Large intestine (tissue), 3 donors: ENCODE data around the gene KCNJ6. TPM values are rescaled to one million over a fixed set of nuclear protein-coding genes. Genes with fewer than 3 reads are reported as not detected.
"Not testable (repeated sequence)": the region's sequence is repeated elsewhere in the genome, so short reads cannot be mapped to it uniquely, and the experiment has no call there.

Source experiments
- DNase-seq, 2 donors: peaks; one replicate each; pipeline versions ENCODE4 v3.0.0 to v3.0.0-alpha.2; 2013
- H3K27ac ChIP-seq: one replicate; pipeline ENCODE4 v1.5.1; 2013; ENCODE audit warnings: low read length
- H3K27me3 ChIP-seq: 2 replicates; pipeline ENCODE4 v1.6.1; 2013; ENCODE audit warnings: low read length; ENCODE audit not compliant: control insufficient read depth, insufficient read depth
- H3K36me3 ChIP-seq: 2 replicates; pipeline ENCODE4 v1.6.1; 2013; ENCODE audit warnings: low read length; ENCODE audit not compliant: control insufficient read depth, insufficient read depth
- H3K4me1 ChIP-seq: one replicate; pipeline ENCODE4 v1.6.1; 2013; ENCODE audit warnings: low read length; ENCODE audit not compliant: control insufficient read depth, insufficient read depth
- H3K4me3 ChIP-seq: one replicate; pipeline ENCODE4 v1.5.1; 2013; ENCODE audit warnings: low read length
- H3K9me3 ChIP-seq: one replicate; pipeline ENCODE4 v1.6.1; 2013; ENCODE audit warnings: mild to moderate bottlenecking, low read depth, low read length, moderate library complexity; ENCODE audit not compliant: control insufficient read depth
- WGBS: methylation state at CpG from one replicate; pipeline ENCODE4 v1.1.5; 2013; ENCODE audit warnings: low lambda C conversion rate; ENCODE audit not compliant: insufficient coverage; 5-methylcytosine and 5-hydroxymethylcytosine counted together
- polyA plus RNA-seq: library from polyadenylated mRNA; unstranded; fragments of 120-200 nt; gene quantifications from one replicate; pipeline ENCODE4 v1.2.1, GENCODE V29; 2013

Gene KCNJ6
- polyA plus RNA-seq, 1 donor = 0.39 TPM

GRCh38 chr21:37582590-37582989 is 333.7 kb downstream of the KCNJ6 start:
- Histone ChIP-seq H3K9me3 (peaks cover 2% of the 10 kb centered on the region), H3K27ac (no peak overlapping the region), H3K4me1 (no peaks in the 10 kb centered on the region), H3K27me3 (no peaks in the 10 kb centered on the region), H3K4me3 (no peak overlapping the region), H3K36me3 (no peaks in the 10 kb centered on the region)
- peak in 1 of 2 donors; percentile 33 for DNase-seq
- WGBS = no CpG with 5 or more reads among the region's 5 CpGs

GRCh38 chr21:37580666-37581065 is 335.6 kb downstream of the KCNJ6 start:
- no peak overlapping the region for H3K27ac ChIP-seq
- H3K4me3 ChIP-seq = no peak overlapping the region
- H3K4me1 ChIP-seq = no peaks in the 10 kb centered on the region
- peaks cover 2% of the 10 kb centered on the region for H3K9me3 ChIP-seq
- no peaks in the 10 kb centered on the region for H3K36me3 ChIP-seq
- WGBS = no CpG with 5 or more reads among the region's 3 CpGs
- DNase-seq = no peak
- no peaks in the 10 kb centered on the region for H3K27me3 ChIP-seq

- Histone ChIP-seq H3K36me3 (no peaks in the 10 kb centered on the region), H3K27ac (no peak overlapping the region), H3K9me3 (peaks cover 2% of the 10 kb centered on the region), H3K4me1 (no peaks in the 10 kb centered on the region), H3K4me3 (no peak overlapping the region), H3K27me3 (no peaks in the 10 kb centered on the region)
- DNase-seq = no peak
- WGBS = 67% methylated on average over 1 of the region's 1 CpG
Observed at GRCh38 chr21:37579356-37579755, 336.9 kb downstream of the KCNJ6 start.

- Histone ChIP-seq H3K27ac (no peak overlapping the region), H3K36me3 (no peaks in the 10 kb centered on the region), H3K4me1 (no peaks in the 10 kb centered on the region), H3K27me3 (no peaks in the 10 kb centered on the region), H3K4me3 (no peak overlapping the region), H3K9me3 (peaks cover 2% of the 10 kb centered on the region)
- 100% methylated on average over 2 of the region's 2 CpGs for WGBS
- no peak for DNase-seq
Observed at GRCh38 chr21:37578471-37579126, 337.7 kb downstream of the KCNJ6 start.

GRCh38 chr21:37576929-37577328 is 339.3 kb downstream of the KCNJ6 start:
- H3K36me3 ChIP-seq, H3K27me3 ChIP-seq, H3K27ac ChIP-seq, DNase-seq, H3K4me1 ChIP-seq, H3K4me3 ChIP-seq, H3K9me3 ChIP-seq: not testable (repeated sequence)
- WGBS = no CpG with 5 or more reads among the region's 1 CpG

- H3K27me3 ChIP-seq = no peaks in the 10 kb centered on the region
- WGBS = no CpG with 5 or more reads among the region's 11 CpGs
- no peak overlapping the region for H3K27ac ChIP-seq
- H3K9me3 ChIP-seq = peaks cover 2% of the 10 kb centered on the region
- H3K36me3 ChIP-seq = no peaks in the 10 kb centered on the region
- H3K4me1 ChIP-seq = no peaks in the 10 kb centered on the region
- no peak overlapping the region for H3K4me3 ChIP-seq
- no peak for DNase-seq
Observed at GRCh38 chr21:37575580-37575979, 340.7 kb downstream of the KCNJ6 start.

GRCh38 chr21:37574751-37575150 is 341.5 kb downstream of the KCNJ6 start:
- no peak overlapping the region for H3K4me3 ChIP-seq
- no CpG with 5 or more reads among the region's 7 CpGs for WGBS
- no peaks in the 10 kb centered on the region for H3K4me1 ChIP-seq
- H3K27ac ChIP-seq = no peak overlapping the region
- no peak for DNase-seq
- no peaks in the 10 kb centered on the region for H3K27me3 ChIP-seq
- no peaks in the 10 kb centered on the region for H3K36me3 ChIP-seq
- H3K9me3 ChIP-seq = peaks cover 2% of the 10 kb centered on the region

- no peak overlapping the region for H3K4me3 ChIP-seq
- no peaks in the 10 kb centered on the region for H3K27me3 ChIP-seq
- H3K9me3 ChIP-seq = peaks cover 2% of the 10 kb centered on the region
- WGBS = no CpG with 5 or more reads among the region's 6 CpGs
- H3K27ac ChIP-seq = no peak overlapping the region
- DNase-seq = no peak
- no peaks in the 10 kb centered on the region for H3K36me3 ChIP-seq
- no peaks in the 10 kb centered on the region for H3K4me1 ChIP-seq
Observed at GRCh38 chr21:37574316-37574715, 341.9 kb downstream of the KCNJ6 start.

- Histone ChIP-seq H3K4me3 (no peak overlapping the region), H3K27ac (no peak overlapping the region), H3K4me1 (no peaks in the 10 kb centered on the region), H3K9me3 (no peaks in the 10 kb centered on the region), H3K36me3 (no peaks in the 10 kb centered on the region), H3K27me3 (no peaks in the 10 kb centered on the region)
- no peak for DNase-seq
- 70% methylated on average over 2 of the region's 6 CpGs for WGBS
Observed at GRCh38 chr21:37571442-37571841, 344.8 kb downstream of the KCNJ6 start.

- no peaks in the 10 kb centered on the region for H3K9me3 ChIP-seq
- H3K27ac ChIP-seq = no peak overlapping the region
- no peaks in the 10 kb centered on the region for H3K4me1 ChIP-seq
- no peaks in the 10 kb centered on the region for H3K36me3 ChIP-seq
- no peaks in the 10 kb centered on the region for H3K27me3 ChIP-seq
- no CpG with 5 or more reads among the region's 5 CpGs for WGBS
- DNase-seq = no peak
- H3K4me3 ChIP-seq = no peak overlapping the region
Observed at GRCh38 chr21:37568916-37569315, 347.3 kb downstream of the KCNJ6 start.

- Histone ChIP-seq H3K4me1 (peaks cover under 1% of the 10 kb centered on the region), H3K27ac (no peak overlapping the region), H3K4me3 (no peak overlapping the region), H3K9me3 (no peaks in the 10 kb centered on the region), H3K36me3 (no peaks in the 10 kb centered on the region), H3K27me3 (no peaks in the 10 kb centered on the region)
- WGBS = 100% methylated on average over 1 of the region's 6 CpGs
- DNase-seq = no peak
Observed at GRCh38 chr21:37568415-37568814, 347.8 kb downstream of the KCNJ6 start.
